ENCODE results near the gene PPIP5K2.

Gene PPIP5K2

GRCh38 chr5:103205991-103206700, 86.0 kb downstream of the PPIP5K2 start:
- no peak for DNase-seq (ENCODE audit: low read depth)
- TF ChIP-seq CTCF (IDR thresholded peaks at IDR 0.05; ENCODE audit: low read depth, low read length, missing control alignments): no peak
- no peak overlapping the region for H3K4me3 ChIP-seq (ENCODE audit: low read depth, low read length)

GRCh38 chr5:103207011-103207410, 86.9 kb downstream of the PPIP5K2 start:
- DNase-seq (ENCODE audit: low read depth): no peak
- no peak for TF ChIP-seq CTCF (IDR thresholded peaks at IDR 0.05; ENCODE audit: low read depth, low read length, missing control alignments)
- no peak overlapping the region for H3K4me3 ChIP-seq (ENCODE audit: low read depth, low read length)

- DNase-seq (ENCODE audit: low read depth): no peak
- H3K4me3 ChIP-seq (ENCODE audit: low read depth, low read length): no peak overlapping the region
- TF ChIP-seq CTCF (IDR thresholded peaks at IDR 0.05; ENCODE audit: low read depth, low read length, missing control alignments): no peak
Measured at GRCh38 chr5:103207653-103208052, 87.6 kb downstream of the PPIP5K2 start.

- no peak for DNase-seq (ENCODE audit: low read depth)
- TF ChIP-seq CTCF (IDR thresholded peaks at IDR 0.05; ENCODE audit: low read depth, low read length, missing control alignments): no peak
- H3K4me3 ChIP-seq (ENCODE audit: low read depth, low read length): no peak overlapping the region
Measured at GRCh38 chr5:103208460-103208859, 88.4 kb downstream of the PPIP5K2 start.

- H3K4me3 ChIP-seq (ENCODE audit: low read depth, low read length): no peak overlapping the region
- no peak for DNase-seq (ENCODE audit: low read depth)
- no peak for TF ChIP-seq CTCF (IDR thresholded peaks at IDR 0.05; ENCODE audit: low read depth, low read length, missing control alignments)
Measured at GRCh38 chr5:103209065-103209464, 89.0 kb downstream of the PPIP5K2 start.

- H3K4me3 ChIP-seq (ENCODE audit: low read depth, low read length): no peak overlapping the region
- TF ChIP-seq CTCF (IDR thresholded peaks at IDR 0.05; ENCODE audit: low read depth, low read length, missing control alignments): no peak
- no peak for DNase-seq (ENCODE audit: low read depth)
Measured at GRCh38 chr5:103210952-103211351, 90.9 kb downstream of the PPIP5K2 start.

Measured in GM12864 (cell line).